B cell (primary cell): Measurements from ENCODE around the gene RASGEF1C.

Experiments used
- EZH2 ChIP-seq: IDR thresholded peaks from 2 replicates; pipeline ENCODE4 v1.6.1; 2012; ENCODE audit warnings: borderline replicate concordance, low read depth, mild to moderate bottlenecking, moderate library complexity, low read length; ENCODE audit not compliant: insufficient read depth, poor library complexity, severe bottlenecking
- TF ChIP-seq, protein P1 (sequence below): fragments of 200-600 bp; IDR thresholded peaks from one replicate; pipeline ENCODE4 v1.8.0; 2022; ENCODE audit warnings: antibody characterized with exemption, mild to moderate bottlenecking

DNA sequence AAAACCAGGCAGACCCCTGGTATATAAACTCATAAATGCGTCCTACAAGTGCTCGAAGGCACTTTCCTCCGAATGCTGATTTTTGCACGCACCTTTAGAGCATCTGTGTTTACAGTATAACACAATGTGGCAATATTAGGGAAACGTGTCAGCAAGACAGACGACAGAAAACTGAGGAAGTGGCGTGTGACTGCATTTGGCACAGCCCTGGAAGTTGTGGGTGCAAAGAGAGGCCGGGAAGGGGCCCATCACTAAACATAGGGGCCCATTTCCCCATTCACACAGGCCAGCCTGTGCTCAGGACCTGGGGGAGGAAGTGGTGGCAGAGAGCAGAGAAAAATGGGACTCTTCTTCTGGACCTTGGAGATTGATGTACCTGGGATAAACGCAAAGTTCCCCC, 48.2 kb downstream of the RASGEF1C start:
- TF ChIP-seq, protein P1, sequence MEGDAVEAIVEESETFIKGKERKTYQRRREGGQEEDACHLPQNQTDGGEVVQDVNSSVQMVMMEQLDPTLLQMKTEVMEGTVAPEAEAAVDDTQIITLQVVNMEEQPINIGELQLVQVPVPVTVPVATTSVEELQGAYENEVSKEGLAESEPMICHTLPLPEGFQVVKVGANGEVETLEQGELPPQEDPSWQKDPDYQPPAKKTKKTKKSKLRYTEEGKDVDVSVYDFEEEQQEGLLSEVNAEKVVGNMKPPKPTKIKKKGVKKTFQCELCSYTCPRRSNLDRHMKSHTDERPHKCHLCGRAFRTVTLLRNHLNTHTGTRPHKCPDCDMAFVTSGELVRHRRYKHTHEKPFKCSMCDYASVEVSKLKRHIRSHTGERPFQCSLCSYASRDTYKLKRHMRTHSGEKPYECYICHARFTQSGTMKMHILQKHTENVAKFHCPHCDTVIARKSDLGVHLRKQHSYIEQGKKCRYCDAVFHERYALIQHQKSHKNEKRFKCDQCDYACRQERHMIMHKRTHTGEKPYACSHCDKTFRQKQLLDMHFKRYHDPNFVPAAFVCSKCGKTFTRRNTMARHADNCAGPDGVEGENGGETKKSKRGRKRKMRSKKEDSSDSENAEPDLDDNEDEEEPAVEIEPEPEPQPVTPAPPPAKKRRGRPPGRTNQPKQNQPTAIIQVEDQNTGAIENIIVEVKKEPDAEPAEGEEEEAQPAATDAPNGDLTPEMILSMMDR = no peak
- TF ChIP-seq EZH2 = no peak
